DOHH2 (cell line): ENCODE data around the gene BLM.

Experiments used
- CTCF ChIP-seq: fragments of 200-600 bp; sonication (generic); IDR thresholded peaks from one replicate; pipeline ENCODE4 v1.5.1; 2014; ENCODE audit warnings: antibody characterized with exemption, mild to moderate bottlenecking, low read depth, low read length; ENCODE audit not compliant: poor library complexity, severe bottlenecking
- EZH2phosphoT487 ChIP-seq: fragments of 200-600 bp; sonication (generic); IDR thresholded peaks from 2 replicates; pipeline ENCODE4 v1.6.1; 2017; ENCODE audit warnings: borderline replicate concordance, mild to moderate bottlenecking, antibody characterized with exemption, low read length, moderate library complexity, mixed read lengths

GRCh38 chr15:90760661-90761232, 43.6 kb downstream of the BLM start:
- no peak for TF ChIP-seq EZH2phosphoT487
- TF ChIP-seq CTCF: no peak
